HG03520 (cell line): ENCODE measurements around the gene ROBO2.

Experiments used
- ATAC-seq: cut with Tn5 transposase; IDR thresholded peaks from one replicate; pipeline ENCODE4 v1.9.1; 2021; ENCODE audit warnings: mild to moderate bottlenecking, moderate library complexity; ENCODE audit not compliant: unreplicated experiment

The ROBO2 gene

GRCh38 chr3:77102951-77103769, 63.3 kb downstream of the ROBO2 start:
- ATAC-seq, result no peak

GRCh38 chr3:77122652-77123051, 82.8 kb downstream of the ROBO2 start:
- no peak for ATAC-seq

- ATAC-seq, result no peak
Measured at GRCh38 chr3:77125966-77126365, 86.1 kb downstream of the ROBO2 start.

GRCh38 chr3:77134769-77135168, 94.9 kb downstream of the ROBO2 start:
- no peak for ATAC-seq

- ATAC-seq, result no peak
Measured at GRCh38 chr3:77137559-77137958, 97.7 kb downstream of the ROBO2 start.

GRCh38 chr3:77139624-77140023, 99.7 kb downstream of the ROBO2 start:
- ATAC-seq, result no peak

GRCh38 chr3:77141423-77141822, 101.5 kb downstream of the ROBO2 start:
- no peak for ATAC-seq

GRCh38 chr3:77142578-77142977, 102.7 kb downstream of the ROBO2 start:
- ATAC-seq, result no peak

GRCh38 chr3:77146004-77146403, 106.1 kb downstream of the ROBO2 start:
- no peak for ATAC-seq

GRCh38 chr3:77147836-77148578, 108.1 kb downstream of the ROBO2 start:
- no peak for ATAC-seq

GRCh38 chr3:77149382-77149781, 109.5 kb downstream of the ROBO2 start:
- no peak for ATAC-seq

GRCh38 chr3:77150028-77150427, 110.1 kb downstream of the ROBO2 start:
- no peak for ATAC-seq

GRCh38 chr3:77150759-77151158, 110.9 kb downstream of the ROBO2 start:
- no peak for ATAC-seq

- no peak for ATAC-seq
Measured at GRCh38 chr3:77158730-77159581, 119.1 kb downstream of the ROBO2 start.

- ATAC-seq, result no peak
Measured at GRCh38 chr3:77160931-77161497, 121.1 kb downstream of the ROBO2 start.

- no peak for ATAC-seq
Measured at GRCh38 chr3:77169823-77170222, 129.9 kb downstream of the ROBO2 start.

- ATAC-seq, result no peak
Measured at GRCh38 chr3:77171026-77171425, 131.1 kb downstream of the ROBO2 start.

GRCh38 chr3:77179762-77180161, 139.9 kb downstream of the ROBO2 start:
- no peak for ATAC-seq

GRCh38 chr3:77182341-77182740, 142.4 kb downstream of the ROBO2 start:
- no peak for ATAC-seq

- ATAC-seq, result no peak
Measured at GRCh38 chr3:77186319-77186718, 146.4 kb downstream of the ROBO2 start.

- ATAC-seq, result no peak
Measured at GRCh38 chr3:77186728-77187127, 146.8 kb downstream of the ROBO2 start.
